ENCODE measurements around the gene PVRIG. TPM values are rescaled to one million over a fixed set of nuclear protein-coding genes. Genes with fewer than 3 reads are reported as not detected.

PVRIG gene
- total RNA-seq, 4 donors from 2014 or later = 0.34 to 0.66 (median 0.49) TPM; not detected in 1

DNA sequence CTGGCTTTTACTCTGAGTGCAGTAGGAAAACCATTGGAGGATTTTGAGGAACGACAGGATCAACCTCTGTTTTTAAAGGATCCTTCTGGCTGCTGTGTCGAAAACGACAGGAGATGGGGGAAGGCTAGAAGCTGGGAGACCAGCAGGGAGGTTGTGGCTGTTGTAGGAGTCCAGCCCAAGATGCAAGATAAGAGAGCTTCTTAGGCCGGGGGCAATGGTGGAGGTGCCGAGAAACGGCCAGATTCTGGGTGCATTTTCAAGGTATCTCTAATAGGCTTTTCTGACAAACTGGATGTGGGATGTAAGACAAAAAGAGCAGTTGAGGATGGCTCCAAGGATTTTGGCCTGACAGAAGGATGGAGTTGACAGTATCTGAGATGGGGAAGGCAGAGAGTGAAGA lies 10.3 kb upstream of the PVRIG start:
- TF ChIP-seq, protein P1, sequence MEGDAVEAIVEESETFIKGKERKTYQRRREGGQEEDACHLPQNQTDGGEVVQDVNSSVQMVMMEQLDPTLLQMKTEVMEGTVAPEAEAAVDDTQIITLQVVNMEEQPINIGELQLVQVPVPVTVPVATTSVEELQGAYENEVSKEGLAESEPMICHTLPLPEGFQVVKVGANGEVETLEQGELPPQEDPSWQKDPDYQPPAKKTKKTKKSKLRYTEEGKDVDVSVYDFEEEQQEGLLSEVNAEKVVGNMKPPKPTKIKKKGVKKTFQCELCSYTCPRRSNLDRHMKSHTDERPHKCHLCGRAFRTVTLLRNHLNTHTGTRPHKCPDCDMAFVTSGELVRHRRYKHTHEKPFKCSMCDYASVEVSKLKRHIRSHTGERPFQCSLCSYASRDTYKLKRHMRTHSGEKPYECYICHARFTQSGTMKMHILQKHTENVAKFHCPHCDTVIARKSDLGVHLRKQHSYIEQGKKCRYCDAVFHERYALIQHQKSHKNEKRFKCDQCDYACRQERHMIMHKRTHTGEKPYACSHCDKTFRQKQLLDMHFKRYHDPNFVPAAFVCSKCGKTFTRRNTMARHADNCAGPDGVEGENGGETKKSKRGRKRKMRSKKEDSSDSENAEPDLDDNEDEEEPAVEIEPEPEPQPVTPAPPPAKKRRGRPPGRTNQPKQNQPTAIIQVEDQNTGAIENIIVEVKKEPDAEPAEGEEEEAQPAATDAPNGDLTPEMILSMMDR (IDR thresholded peaks at IDR 0.05; ENCODE audit: low read depth) = no peak

DNA sequence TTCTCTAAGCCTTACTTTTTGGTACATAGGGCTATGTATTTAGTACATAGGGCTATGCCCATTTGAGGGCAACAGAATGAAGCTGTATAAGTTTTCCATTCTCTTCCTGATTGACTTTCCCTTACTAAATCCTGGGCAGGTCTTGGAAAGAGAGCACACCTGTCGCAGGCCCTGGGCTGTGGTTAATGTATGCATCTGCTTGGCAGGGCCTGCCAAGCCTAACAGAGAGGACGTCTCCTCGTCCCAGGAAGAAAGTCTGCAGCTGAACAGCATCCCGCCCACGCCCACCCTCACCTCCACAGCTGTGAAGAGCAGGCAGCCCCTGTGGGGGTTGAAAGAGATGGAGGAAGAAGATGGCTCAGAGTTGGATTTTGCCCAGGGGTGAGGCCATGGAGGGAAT lies 8.9 kb upstream of the PVRIG start:
- TF ChIP-seq, protein P1 (IDR thresholded peaks at IDR 0.05; ENCODE audit: low read depth) = no peak

DNA sequence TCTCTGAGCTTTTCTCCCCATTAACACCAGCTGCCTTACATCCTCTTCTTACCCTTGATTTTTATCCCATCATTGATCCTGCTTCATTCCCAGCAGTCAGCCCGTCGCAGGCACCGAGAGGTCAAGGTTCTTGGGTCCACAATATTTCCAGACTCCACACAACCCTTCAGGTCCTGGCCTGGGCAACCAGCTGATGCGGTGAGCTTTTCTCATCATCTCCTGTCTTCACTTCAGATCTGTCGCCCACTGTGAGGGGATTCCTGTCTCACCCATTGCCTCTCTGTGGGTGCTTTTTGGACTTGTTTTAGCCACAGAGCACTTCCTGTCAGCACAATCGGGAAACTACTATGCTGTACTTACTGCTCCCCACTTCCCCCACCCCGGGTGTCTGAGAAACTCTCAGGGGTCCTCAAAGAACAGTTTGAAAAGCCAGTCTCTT lies 8.4 kb upstream of the PVRIG start:
- TF ChIP-seq, protein P1 (IDR thresholded peaks at IDR 0.05; ENCODE audit: low read depth) = no peak

DNA sequence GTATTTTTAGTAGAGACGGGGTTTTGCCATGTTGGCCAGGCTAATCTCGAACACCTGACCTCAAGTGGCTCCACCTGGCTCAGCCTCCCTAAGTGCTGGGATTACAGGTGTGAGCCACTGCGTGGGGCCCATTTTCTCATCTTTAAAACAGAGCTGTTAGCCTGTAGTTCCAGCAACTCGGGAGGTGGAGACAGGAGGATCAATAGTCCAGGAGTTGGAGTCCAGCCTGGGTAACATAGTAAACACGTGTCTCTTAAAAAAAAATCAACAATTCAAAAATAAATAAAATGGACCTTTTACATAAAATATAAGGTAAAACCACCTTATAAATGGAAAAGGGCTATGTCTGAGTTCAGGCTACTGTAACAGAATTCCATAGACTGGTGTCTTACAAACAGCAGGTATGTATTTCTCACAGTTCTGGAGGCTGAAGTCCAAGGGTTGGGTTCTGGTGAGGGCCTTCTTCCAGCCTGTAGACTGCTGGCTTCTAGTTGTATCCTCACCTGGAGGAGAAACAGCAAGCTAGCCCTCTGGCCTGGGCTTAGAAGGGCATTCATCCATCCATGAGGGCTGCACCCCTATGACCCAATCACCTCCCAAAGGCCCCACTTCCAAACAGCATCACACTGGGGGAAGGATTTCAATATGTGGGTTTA lies 7.0 kb upstream of the PVRIG start:
- TF ChIP-seq, protein P1 (IDR thresholded peaks at IDR 0.05; ENCODE audit: low read depth) = no peak

DNA sequence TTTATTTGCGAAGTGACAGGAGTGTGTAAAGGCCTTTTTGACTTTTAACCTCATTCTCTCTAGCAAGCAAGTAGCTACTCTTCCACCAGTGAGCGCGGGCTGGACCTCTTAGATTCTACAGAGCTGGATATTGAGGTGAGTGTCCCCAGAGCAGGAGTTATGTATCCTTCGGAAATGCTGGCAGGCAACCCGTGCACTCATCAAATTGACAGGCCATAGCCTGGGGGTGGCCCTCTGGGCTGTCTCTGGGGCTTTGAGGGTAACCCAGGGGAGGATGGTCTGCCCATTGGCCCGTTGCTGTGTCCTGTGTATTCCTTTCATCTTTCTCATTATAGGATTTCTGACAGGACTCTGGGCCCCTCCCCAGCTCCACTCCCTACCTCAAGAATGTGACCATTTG lies 6.1 kb upstream of the PVRIG start:
- TF ChIP-seq, protein P1 (IDR thresholded peaks at IDR 0.05; ENCODE audit: low read depth) = no peak

DNA sequence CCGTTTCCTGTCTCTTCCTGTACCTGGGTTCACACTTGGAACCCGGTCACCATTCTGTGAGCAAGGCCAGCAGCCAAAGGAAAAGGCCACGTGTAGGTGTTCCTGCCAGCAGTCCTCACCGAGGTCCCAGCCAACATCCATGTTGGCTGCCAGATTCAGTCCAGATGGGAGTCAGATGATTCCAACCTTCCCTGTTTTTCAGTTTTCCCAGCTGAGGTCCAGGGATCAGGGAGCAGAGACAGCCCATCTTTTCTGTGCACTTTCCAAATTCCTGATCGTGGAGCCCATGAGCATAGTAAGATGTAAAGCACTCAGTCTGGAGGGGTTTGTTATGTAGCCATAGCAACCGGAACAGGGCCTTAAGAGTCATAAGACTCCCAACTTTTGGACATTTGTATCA lies 3.9 kb upstream of the PVRIG start:
- TF ChIP-seq, protein P1 (IDR thresholded peaks at IDR 0.05; ENCODE audit: low read depth) = no peak

DNA sequence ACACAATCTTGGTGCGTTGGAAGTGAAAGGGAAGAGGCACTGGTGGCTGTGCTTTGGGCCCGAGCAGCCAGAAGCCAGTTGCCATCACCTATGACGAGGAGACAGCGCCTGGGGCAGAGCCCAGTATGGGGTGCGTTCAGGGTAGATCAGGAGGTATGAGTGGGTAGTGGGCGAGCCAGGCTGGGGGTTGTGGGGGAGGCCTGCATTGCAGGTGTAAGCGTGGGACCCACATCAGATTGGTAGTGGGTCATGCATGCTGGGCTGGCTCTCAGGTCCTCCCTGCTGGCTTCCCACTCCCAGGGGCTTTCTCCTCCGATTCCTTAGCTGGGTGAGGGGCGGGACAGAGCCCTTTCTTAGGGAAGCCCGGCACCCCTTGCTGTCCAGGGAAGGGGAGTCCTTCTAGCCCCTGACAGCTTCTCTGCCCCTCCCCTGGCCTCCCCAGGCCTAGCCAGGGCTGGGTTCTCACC lies 445 bp upstream of the PVRIG start:
- TF ChIP-seq, protein P1 (IDR thresholded peaks at IDR 0.05; ENCODE audit: low read depth) = no peak
